Mammary epithelial cell (primary cell): ENCODE measurements around the gene HSPB1.

Source experiments
- EZH2 ChIP-seq: IDR thresholded peaks from 2 replicates; pipeline ENCODE4 v1.6.1; 2012; ENCODE audit warnings: low read length, inconsistent platforms, borderline replicate concordance
- TF ChIP-seq, protein P1 (sequence below), 2 donors: IDR thresholded peaks in 1 of 2; conservative IDR thresholded peaks in 1 of 2; 2 replicates each; pipeline ENCODE4 v1.5.1; 2011 to 2012; ENCODE audit warnings: inconsistent platforms in 2 of 2, low read length in 2 of 2, mild to moderate bottlenecking in 2 of 2, control low read depth in 1 of 2, low read depth in 1 of 2; ENCODE audit not compliant: insufficient read depth in 1 of 2; ENCODE audit errors: extremely low read depth in 1 of 2

DNA sequence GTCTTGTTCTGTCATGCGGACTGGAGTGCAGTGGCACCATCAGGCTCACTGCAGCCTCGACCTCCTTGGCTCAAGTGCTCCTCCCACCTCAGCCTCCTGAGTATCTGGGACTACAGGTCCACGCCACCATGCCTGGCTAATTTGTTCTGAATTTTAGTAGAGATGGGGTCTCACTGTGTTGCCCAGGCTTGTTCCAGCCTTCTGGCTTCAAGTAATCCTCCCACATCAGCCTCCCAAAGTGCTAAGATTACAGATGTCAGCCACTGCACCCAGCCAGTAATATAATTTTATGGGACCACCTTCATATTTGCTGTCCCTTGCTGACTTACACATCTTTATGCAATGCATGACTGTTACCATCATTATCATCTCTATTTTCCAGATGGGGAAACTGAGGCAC lies 1.5 kb upstream of the HSPB1 start:
- no peak for TF ChIP-seq EZH2
- TF ChIP-seq, protein P1, sequence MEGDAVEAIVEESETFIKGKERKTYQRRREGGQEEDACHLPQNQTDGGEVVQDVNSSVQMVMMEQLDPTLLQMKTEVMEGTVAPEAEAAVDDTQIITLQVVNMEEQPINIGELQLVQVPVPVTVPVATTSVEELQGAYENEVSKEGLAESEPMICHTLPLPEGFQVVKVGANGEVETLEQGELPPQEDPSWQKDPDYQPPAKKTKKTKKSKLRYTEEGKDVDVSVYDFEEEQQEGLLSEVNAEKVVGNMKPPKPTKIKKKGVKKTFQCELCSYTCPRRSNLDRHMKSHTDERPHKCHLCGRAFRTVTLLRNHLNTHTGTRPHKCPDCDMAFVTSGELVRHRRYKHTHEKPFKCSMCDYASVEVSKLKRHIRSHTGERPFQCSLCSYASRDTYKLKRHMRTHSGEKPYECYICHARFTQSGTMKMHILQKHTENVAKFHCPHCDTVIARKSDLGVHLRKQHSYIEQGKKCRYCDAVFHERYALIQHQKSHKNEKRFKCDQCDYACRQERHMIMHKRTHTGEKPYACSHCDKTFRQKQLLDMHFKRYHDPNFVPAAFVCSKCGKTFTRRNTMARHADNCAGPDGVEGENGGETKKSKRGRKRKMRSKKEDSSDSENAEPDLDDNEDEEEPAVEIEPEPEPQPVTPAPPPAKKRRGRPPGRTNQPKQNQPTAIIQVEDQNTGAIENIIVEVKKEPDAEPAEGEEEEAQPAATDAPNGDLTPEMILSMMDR (conservative IDR thresholded peaks at IDR 0.05 in 1 of 2, IDR thresholded peaks at IDR 0.05 in 1 of 2; ENCODE audit: extremely low read depth in 1 of 2, insufficient read depth in 1 of 2, low read depth in 1 of 2, low read length in 2 of 2): no peak
